Neural cell (in vitro differentiated cells): ENCODE data around the gene SIGLEC9. TPM values are rescaled to one million over a fixed set of nuclear protein-coding genes. Genes with fewer than 3 reads are reported as not detected.
A peak's percentile ranks its signal among the peaks of the same experiment; 100 is the strongest.

Experiments
- H2AFZ ChIP-seq: fragments of 200-600, 300-800 bp; sonication (generic), shearing (Covaris generic); 2 replicates; pipeline ENCODE4 v1.6.0; 2014; ENCODE audit warnings: low read depth, mild to moderate bottlenecking, antibody characterized with exemption, low read length, moderate library complexity
- H3F3A ChIP-seq: fragments of 200-600 bp; shearing (Covaris generic); 2 replicates; pipeline ENCODE4 v1.6.1; 2016; ENCODE audit warnings: mild to moderate bottlenecking, moderate library complexity, mixed read lengths, antibody characterized with exemption, low read length; ENCODE audit not compliant: insufficient read depth, poor library complexity, severe bottlenecking
- H3K27ac ChIP-seq: fragments of 200-600, 300-800 bp; sonication (generic), shearing (Covaris generic); 2 replicates; pipeline ENCODE4 v1.5.1; 2014; ENCODE audit warnings: mild to moderate bottlenecking, low read length, moderate library complexity
- H3K27me3 ChIP-seq: fragments of 300-800, 200-600 bp; sonication (generic), shearing (Covaris generic); 2 replicates; pipeline ENCODE4 v1.6.0; 2014; ENCODE audit warnings: mild to moderate bottlenecking, low read depth, low read length, moderate library complexity; ENCODE audit not compliant: insufficient read depth
- H3K36me3 ChIP-seq: fragments of 300-800, 200-600 bp; sonication (generic), shearing (Covaris generic); 2 replicates; pipeline ENCODE4 v1.5.1; 2014; ENCODE audit warnings: mild to moderate bottlenecking, antibody characterized with exemption, low read length, moderate library complexity; ENCODE audit not compliant: insufficient read depth
- H3K4me2 ChIP-seq: fragments of 300-800, 200-600 bp; sonication (generic), shearing (Covaris generic); 2 replicates; pipeline ENCODE4 v1.6.0; 2014; ENCODE audit warnings: mild to moderate bottlenecking, low read length
- H3K4me3 ChIP-seq: fragments of 300-800, 200-600 bp; sonication (generic), shearing (Covaris generic); 2 replicates; pipeline ENCODE4 v1.5.1; 2014; ENCODE audit warnings: mild to moderate bottlenecking, low read length, moderate library complexity
- H3K79me2 ChIP-seq: fragments of 200-600 bp; shearing (Covaris generic); replicated peaks from 2 replicates; pipeline ENCODE4 v1.6.0; 2014; ENCODE audit warnings: mild to moderate bottlenecking, low read length, moderate library complexity; ENCODE audit not compliant: insufficient read depth
- H3K9ac ChIP-seq: fragments of 300-800, 200-600 bp; sonication (generic), shearing (Covaris generic); 2 replicates; pipeline ENCODE4 v1.6.1; 2016; ENCODE audit warnings: mild to moderate bottlenecking, low read length, mixed read lengths
- H3K9me2 ChIP-seq: fragments of 200-600 bp; shearing (Covaris generic); 2 replicates; pipeline ENCODE4 v1.6.1; 2016; ENCODE audit warnings: mild to moderate bottlenecking, low read length, mixed read lengths; ENCODE audit not compliant: insufficient read depth
- H3K9me3 ChIP-seq: fragments of 200-600, 300-800 bp; sonication (generic), shearing (Covaris generic); 2 replicates; pipeline ENCODE4 v1.6.1; 2016; ENCODE audit warnings: mild to moderate bottlenecking, mixed run types, low read length, moderate library complexity, mixed read lengths
- H4K20me1 ChIP-seq: fragments of 200-600 bp; shearing (Covaris generic); 2 replicates; pipeline ENCODE4 v1.6.1; 2016; ENCODE audit warnings: mild to moderate bottlenecking, mixed run types; ENCODE audit not compliant: insufficient read depth
- EP300 ChIP-seq: fragments of 450-650 bp; conservative IDR thresholded peaks from 2 replicates; pipeline ENCODE4 v1.6.1; 2014; ENCODE audit warnings: antibody characterized with exemption, mild to moderate bottlenecking, moderate library complexity; ENCODE audit not compliant: poor library complexity, severe bottlenecking
- EZH2 ChIP-seq: fragments of 200-600, 300-800 bp; shearing (Covaris generic), sonication (generic); IDR thresholded peaks from 2 replicates; pipeline ENCODE4 v1.6.1; 2014; ENCODE audit warnings: antibody characterized with exemption, low read length, borderline replicate concordance, mild to moderate bottlenecking; ENCODE audit not compliant: insufficient read depth, poor library complexity, severe bottlenecking
- MXI1 ChIP-seq: fragments of 450-650 bp; conservative IDR thresholded peaks from 2 replicates; pipeline ENCODE4 v1.6.1; 2014; ENCODE audit warnings: antibody characterized with exemption, mild to moderate bottlenecking; ENCODE audit not compliant: poor library complexity, severe bottlenecking
- POLR2AphosphoS5 ChIP-seq: IDR thresholded peaks from 2 replicates; pipeline ENCODE4 v1.6.1; 2012
- RAD21 ChIP-seq: fragments of 450-650 bp; conservative IDR thresholded peaks from 2 replicates; pipeline ENCODE4 v1.6.1; 2014; ENCODE audit warnings: antibody characterized with exemption, mild to moderate bottlenecking, moderate library complexity
- SMC3 ChIP-seq: fragments of 450-650 bp; conservative IDR thresholded peaks from 2 replicates; pipeline ENCODE4 v1.6.1; 2014; ENCODE audit warnings: antibody characterized with exemption, mild to moderate bottlenecking, moderate library complexity; ENCODE audit not compliant: poor library complexity
- TAF1 ChIP-seq: IDR thresholded peaks from 2 replicates; pipeline ENCODE4 v1.6.1; 2012; ENCODE audit warnings: low read depth
- polyA plus RNA-seq: library from polyadenylated mRNA; depleted of rRNA; stranded (reverse); fragments of >200 nt; gene quantifications from 2 replicates; pipeline ENCODE4 v1.2.3, GENCODE V29; 2014
- TF ChIP-seq, protein P1 (sequence below): fragments of 450-650 bp; IDR thresholded peaks from 2 replicates; pipeline ENCODE4 v1.5.1; 2014; ENCODE audit warnings: antibody characterized with exemption, mild to moderate bottlenecking, moderate library complexity; ENCODE audit not compliant: poor library complexity, severe bottlenecking
- TF ChIP-seq, protein P2 (sequence below): IDR thresholded peaks from 2 replicates; pipeline ENCODE4 v1.6.1; 2012; ENCODE audit warnings: borderline replicate concordance

SIGLEC9 gene
- polyA plus RNA-seq, 1 donor from 2014 or later: not detected

DNA sequence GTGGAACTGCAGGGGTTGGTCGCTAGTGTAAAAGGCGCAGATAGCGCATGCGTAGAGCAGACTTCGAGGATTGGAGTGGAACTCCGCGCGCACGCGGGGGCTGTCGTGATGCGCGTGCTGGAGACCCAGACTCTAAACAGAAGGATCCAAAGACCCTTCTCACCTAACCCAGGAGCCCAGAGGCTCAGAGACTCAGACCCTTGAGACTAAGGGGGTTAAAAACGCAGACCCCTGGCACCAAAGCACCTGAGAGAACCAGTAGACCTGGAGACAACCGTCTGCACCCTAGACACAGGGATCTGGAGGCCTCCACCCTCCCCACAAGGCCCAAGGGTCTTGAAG is 15.9 kb upstream of the SIGLEC9 start:
- Histone ChIP-seq H4K20me1 (no peaks in the 10 kb centered on the region), H3F3A (no peaks in the 10 kb centered on the region), H3K4me3 (peak overlapping the region; percentile 88), H3K27ac (peak overlapping the region; percentile 81), H3K4me2 (peak overlapping the region; percentile 72), H2AFZ (peak overlapping the region; percentile 88), H3K79me2 (peaks cover 7% of the 10 kb centered on the region), H3K9me2 (no peaks in the 10 kb centered on the region), H3K36me3 (no peaks in the 10 kb centered on the region), H3K9ac (peak overlapping the region; percentile 65), H3K27me3 (no peaks in the 10 kb centered on the region), H3K9me3 (no peaks in the 10 kb centered on the region)
- TF ChIP-seq RAD21: peak; percentile 8
- peak; percentile 31 for TF ChIP-seq EP300
- no peak for TF ChIP-seq TAF1
- peak; percentile 1 for TF ChIP-seq POLR2AphosphoS5
- TF ChIP-seq, protein P1, sequence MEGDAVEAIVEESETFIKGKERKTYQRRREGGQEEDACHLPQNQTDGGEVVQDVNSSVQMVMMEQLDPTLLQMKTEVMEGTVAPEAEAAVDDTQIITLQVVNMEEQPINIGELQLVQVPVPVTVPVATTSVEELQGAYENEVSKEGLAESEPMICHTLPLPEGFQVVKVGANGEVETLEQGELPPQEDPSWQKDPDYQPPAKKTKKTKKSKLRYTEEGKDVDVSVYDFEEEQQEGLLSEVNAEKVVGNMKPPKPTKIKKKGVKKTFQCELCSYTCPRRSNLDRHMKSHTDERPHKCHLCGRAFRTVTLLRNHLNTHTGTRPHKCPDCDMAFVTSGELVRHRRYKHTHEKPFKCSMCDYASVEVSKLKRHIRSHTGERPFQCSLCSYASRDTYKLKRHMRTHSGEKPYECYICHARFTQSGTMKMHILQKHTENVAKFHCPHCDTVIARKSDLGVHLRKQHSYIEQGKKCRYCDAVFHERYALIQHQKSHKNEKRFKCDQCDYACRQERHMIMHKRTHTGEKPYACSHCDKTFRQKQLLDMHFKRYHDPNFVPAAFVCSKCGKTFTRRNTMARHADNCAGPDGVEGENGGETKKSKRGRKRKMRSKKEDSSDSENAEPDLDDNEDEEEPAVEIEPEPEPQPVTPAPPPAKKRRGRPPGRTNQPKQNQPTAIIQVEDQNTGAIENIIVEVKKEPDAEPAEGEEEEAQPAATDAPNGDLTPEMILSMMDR: no peak

- Histone ChIP-seq H2AFZ (no peak overlapping the region), H3K27me3 (no peaks in the 10 kb centered on the region), H3K9me3 (no peaks in the 10 kb centered on the region)
These were observed 14.1 kb upstream of the SIGLEC9 start for GRCh38 chr19:51110666-51110971.

More at GRCh38 chr19:51110666-51110971, 14.1 kb upstream of the SIGLEC9 start:
- H3K4me3 ChIP-seq: no peak overlapping the region
- H3K27ac ChIP-seq: no peak overlapping the region
- no peaks in the 10 kb centered on the region for H3K9me2 ChIP-seq
- H3K9ac ChIP-seq: no peak overlapping the region
- TF ChIP-seq, protein P2, sequence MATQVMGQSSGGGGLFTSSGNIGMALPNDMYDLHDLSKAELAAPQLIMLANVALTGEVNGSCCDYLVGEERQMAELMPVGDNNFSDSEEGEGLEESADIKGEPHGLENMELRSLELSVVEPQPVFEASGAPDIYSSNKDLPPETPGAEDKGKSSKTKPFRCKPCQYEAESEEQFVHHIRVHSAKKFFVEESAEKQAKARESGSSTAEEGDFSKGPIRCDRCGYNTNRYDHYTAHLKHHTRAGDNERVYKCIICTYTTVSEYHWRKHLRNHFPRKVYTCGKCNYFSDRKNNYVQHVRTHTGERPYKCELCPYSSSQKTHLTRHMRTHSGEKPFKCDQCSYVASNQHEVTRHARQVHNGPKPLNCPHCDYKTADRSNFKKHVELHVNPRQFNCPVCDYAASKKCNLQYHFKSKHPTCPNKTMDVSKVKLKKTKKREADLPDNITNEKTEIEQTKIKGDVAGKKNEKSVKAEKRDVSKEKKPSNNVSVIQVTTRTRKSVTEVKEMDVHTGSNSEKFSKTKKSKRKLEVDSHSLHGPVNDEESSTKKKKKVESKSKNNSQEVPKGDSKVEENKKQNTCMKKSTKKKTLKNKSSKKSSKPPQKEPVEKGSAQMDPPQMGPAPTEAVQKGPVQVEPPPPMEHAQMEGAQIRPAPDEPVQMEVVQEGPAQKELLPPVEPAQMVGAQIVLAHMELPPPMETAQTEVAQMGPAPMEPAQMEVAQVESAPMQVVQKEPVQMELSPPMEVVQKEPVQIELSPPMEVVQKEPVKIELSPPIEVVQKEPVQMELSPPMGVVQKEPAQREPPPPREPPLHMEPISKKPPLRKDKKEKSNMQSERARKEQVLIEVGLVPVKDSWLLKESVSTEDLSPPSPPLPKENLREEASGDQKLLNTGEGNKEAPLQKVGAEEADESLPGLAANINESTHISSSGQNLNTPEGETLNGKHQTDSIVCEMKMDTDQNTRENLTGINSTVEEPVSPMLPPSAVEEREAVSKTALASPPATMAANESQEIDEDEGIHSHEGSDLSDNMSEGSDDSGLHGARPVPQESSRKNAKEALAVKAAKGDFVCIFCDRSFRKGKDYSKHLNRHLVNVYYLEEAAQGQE: no peak
- TF ChIP-seq SMC3: no peak
- TF ChIP-seq RAD21: no peak
- no peak for TF ChIP-seq POLR2AphosphoS5
- TF ChIP-seq, protein P1: no peak
- TF ChIP-seq EZH2: no peak
- TF ChIP-seq TAF1: no peak
- TF ChIP-seq MXI1: no peak
- TF ChIP-seq EP300: no peak
- H4K20me1 ChIP-seq: no peaks in the 10 kb centered on the region
- no peak overlapping the region for H3K4me2 ChIP-seq
- peaks cover 7% of the 10 kb centered on the region for H3K79me2 ChIP-seq
- H3K36me3 ChIP-seq: no peaks in the 10 kb centered on the region
- no peaks in the 10 kb centered on the region for H3F3A ChIP-seq
